CD14-positive monocyte (primary cell): ENCODE data around the gene KDM1B. TPM values are rescaled to one million over a fixed set of nuclear protein-coding genes. Genes with fewer than 3 reads are reported as not detected.

ENCODE experiments used
- DNase-seq, 3 donors: peaks; one replicate each; pipeline ENCODE4 v3.0.0-alpha.2; 2011 to 2022
- H2AFZ ChIP-seq: 2 replicates; pipeline ENCODE4 v1.6.0; 2012; ENCODE audit warnings: mild to moderate bottlenecking, low read depth, low read length, inconsistent platforms; ENCODE audit not compliant: insufficient read depth, poor library complexity, severe bottlenecking
- H3K27ac ChIP-seq, 2 donors: 1 replicate in 1 of 2; 2 replicates in 1 of 2; pipeline ENCODE4 v1.5.1; 2012 to 2013; ENCODE audit warnings: low read length in 2 of 2, control low read depth in 1 of 2, inconsistent platforms in 1 of 2, low read depth in 1 of 2, mild to moderate bottlenecking in 1 of 2
- H3K27me3 ChIP-seq, 2 donors: one replicate each; pipeline versions ENCODE4 v1.6.0 to v1.6.1; 2011 to 2013; ENCODE audit warnings: low read length in 2 of 2; ENCODE audit not compliant: control insufficient read depth in 2 of 2, insufficient read depth in 2 of 2
- H3K36me3 ChIP-seq, 2 donors: replicated peaks in 1 of 2; 1 replicate in 1 of 2; 2 replicates in 1 of 2; pipeline versions ENCODE4 v1.5.1 to v1.6.1; 2012 to 2013; ENCODE audit warnings: low read length in 2 of 2, control low read depth in 1 of 2, inconsistent platforms in 1 of 2, mild to moderate bottlenecking in 1 of 2; ENCODE audit not compliant: insufficient read depth in 2 of 2, control insufficient read depth in 1 of 2
- H3K4me1 ChIP-seq, 2 donors: 1 replicate in 1 of 2; 2 replicates in 1 of 2; pipeline versions ENCODE4 v1.5.1 to v1.6.1; 2012 to 2013; ENCODE audit warnings: low read length in 2 of 2, control low read depth in 1 of 2, inconsistent platforms in 1 of 2, mild to moderate bottlenecking in 1 of 2, moderate library complexity in 1 of 2; ENCODE audit not compliant: insufficient read depth in 2 of 2, control insufficient read depth in 1 of 2
- H3K4me2 ChIP-seq: replicated peaks from 2 replicates; pipeline ENCODE3; 2012; ENCODE audit warnings: low read length, moderate library complexity, mild to moderate bottlenecking; ENCODE audit not compliant: poor library complexity, severe bottlenecking; ENCODE audit errors: extremely low read depth
- H3K4me3 ChIP-seq, 3 experiments: fragments of 200-600 bp in 1 of 3; sonication (generic) in 1 of 3; replicated peaks in 1 of 3; 1 replicate in 2 of 3; 2 replicates in 1 of 3; pipeline ENCODE4 v1.5.1; 2011 to 2013; ENCODE audit warnings: low read length in 3 of 3, mild to moderate bottlenecking in 3 of 3, control low read depth in 2 of 3, low read depth in 2 of 3, inconsistent platforms in 1 of 3, moderate library complexity in 1 of 3
- H3K79me2 ChIP-seq: 2 replicates; pipeline ENCODE4 v1.6.0; 2012; ENCODE audit warnings: mild to moderate bottlenecking, control low read depth, inconsistent platforms, low read length, moderate library complexity; ENCODE audit not compliant: insufficient read depth
- H3K9ac ChIP-seq: 2 replicates; pipeline ENCODE4 v1.6.0; 2017; ENCODE audit warnings: low read length, mild to moderate bottlenecking; ENCODE audit not compliant: insufficient read depth, poor library complexity, severe bottlenecking
- H3K9me3 ChIP-seq, 2 donors: replicated peaks in 1 of 2; 1 replicate in 1 of 2; 2 replicates in 1 of 2; pipeline versions ENCODE4 v1.5.1 to v1.6.1; 2012 to 2013; ENCODE audit warnings: low read length in 2 of 2, control low read depth in 1 of 2; ENCODE audit not compliant: control insufficient read depth in 1 of 2, insufficient read depth in 1 of 2
- H4K20me1 ChIP-seq: 2 replicates; pipeline ENCODE4 v1.6.0; 2012; ENCODE audit warnings: mild to moderate bottlenecking, low read length, control low read depth, moderate library complexity; ENCODE audit not compliant: insufficient read depth
- H3K27ac Mint-ChIP-seq, 7 donors: one replicate each; pipeline ENCODE4 v1.8.0; 2020; ENCODE audit warnings: mild to moderate bottlenecking in 7 of 7, mixed read lengths in 7 of 7, moderate library complexity in 6 of 7, inconsistent platforms in 2 of 7
- H3K27me3 Mint-ChIP-seq, 3 donors: one replicate each; pipeline ENCODE4 v1.8.0; 2021 to 2022; ENCODE audit warnings: low read depth in 3 of 3, mild to moderate bottlenecking in 3 of 3, mixed read lengths in 3 of 3, moderate library complexity in 3 of 3, inconsistent platforms in 1 of 3
- H3K36me3 Mint-ChIP-seq, 2 donors: one replicate each; pipeline ENCODE4 v1.8.0; 2020; ENCODE audit warnings: mixed read lengths in 2 of 2, inconsistent platforms in 1 of 2, mild to moderate bottlenecking in 1 of 2
- H3K4me1 Mint-ChIP-seq: one replicate; pipeline ENCODE4 v1.8.0; 2020; ENCODE audit warnings: mild to moderate bottlenecking, mixed read lengths
- H3K4me3 Mint-ChIP-seq, 2 donors: one replicate each; pipeline ENCODE4 v1.8.0; 2020; ENCODE audit warnings: mild to moderate bottlenecking in 2 of 2, mixed read lengths in 2 of 2, moderate library complexity in 1 of 2
- H3K9me3 Mint-ChIP-seq, 7 donors: one replicate each; pipeline ENCODE4 v1.8.0; 2020 to 2022; ENCODE audit warnings: mixed read lengths in 7 of 7, mild to moderate bottlenecking in 6 of 7, moderate library complexity in 6 of 7, inconsistent platforms in 2 of 7
- CTCF ChIP-seq: fragments of 200-600 bp; IDR thresholded peaks from one replicate; pipeline ENCODE4 v1.8.0; 2022; ENCODE audit warnings: antibody characterized with exemption, mild to moderate bottlenecking
- WGBS: methylation state at CpG from one replicate; pipeline ENCODE4 v1.1.5; 2013; ENCODE audit warnings: missing lambda C conversion rate; ENCODE audit not compliant: insufficient coverage; 5-methylcytosine and 5-hydroxymethylcytosine counted together
- intact Hi-C, 2 donors: fragments of 100-400 bp; cut with micrococcal nuclease; formaldehyde crosslinking; loops; one replicate each; pipeline versions ENCODE4 v1.15.0 to v1.15.1; 2023
- polyA plus RNA-seq, 3 donors: library from polyadenylated mRNA; depleted of rRNA in 1 of 3; unstranded in 2 of 3; stranded (reverse) in 1 of 3; fragments of 300-500 nt in 2 of 3; fragments of >200 nt in 1 of 3; fragmentation: Illumina TruSeq in 2 of 3; gene quantifications; 1 replicate in 2 of 3; 2 replicates in 1 of 3; pipeline ENCODE4 v1.2.3, GENCODE V29; 2012 to 2021

KDM1B gene
- polyA plus RNA-seq, 3 donors, result 4.4 to 50.8 (median 24.1) TPM

- 92% methylated on average over 2 of the region's 4 CpGs for WGBS
- Histone ChIP-seq H3K4me2 (no peak overlapping the region), H4K20me1 (no peaks in the 10 kb centered on the region), H3K9me3 (no peaks in the 10 kb centered on the region), H3K9ac (no peak overlapping the region), H3K27me3 (no peaks in the 10 kb centered on the region), H2AFZ (no peak overlapping the region), H3K27ac (no peak overlapping the region), H3K36me3 (peaks cover 19 to 63% of the 10 kb centered on the region in 2 donors), H3K79me2 (peaks cover 45% of the 10 kb centered on the region), H3K4me3 (no peak overlapping the region), H3K4me1 (peaks cover 44 to 58% of the 10 kb centered on the region in 2 donors)
- peak overlapping the region in 1 of 7 donors; percentile 79 for H3K27ac Mint-ChIP-seq
- intact Hi-C loops, result loop anchor here in 1 of 2 donors (10.0 kb wide), 1 partner anchor 151 kb away; no protein-coding TSS in a partner anchor
- TF ChIP-seq CTCF, result no peak
- no peak for DNase-seq
- H3K4me3 Mint-ChIP-seq, result no peak overlapping the region
- H3K9me3 Mint-ChIP-seq, result peaks cover 0 to 3% (median 0%) of the 10 kb centered on the region in 7 donors
- no peaks in the 10 kb centered on the region for H3K27me3 Mint-ChIP-seq
- H3K36me3 Mint-ChIP-seq, result peaks cover 71 to 75% of the 10 kb centered on the region in 2 donors
- peaks cover 57% of the 10 kb centered on the region for H3K4me1 Mint-ChIP-seq
Measured at GRCh38 chr6:18183766-18184165, 28.5 kb downstream of the KDM1B start.

- Histone ChIP-seq H3K36me3 (peaks cover 31 to 79% of the 10 kb centered on the region in 2 donors), H3K9ac (peak overlapping the region; percentile 59), H3K4me1 (peaks cover 29 to 40% of the 10 kb centered on the region in 2 donors), H3K27ac (peak overlapping the region; percentile 77 to 93), H3K27me3 (no peaks in the 10 kb centered on the region), H4K20me1 (no peaks in the 10 kb centered on the region), H2AFZ (no peak overlapping the region), H3K79me2 (peaks cover 30% of the 10 kb centered on the region), H3K4me3 (no peak overlapping the region), H3K9me3 (no peaks in the 10 kb centered on the region), H3K4me2 (peak overlapping the region; percentile 18)
- Mint-ChIP-seq H3K9me3 (peaks cover 0 to 3% (median 0%) of the 10 kb centered on the region in 7 donors), H3K27me3 (no peaks in the 10 kb centered on the region), H3K4me1 (peaks cover 41% of the 10 kb centered on the region), H3K4me3 (no peak overlapping the region), H3K27ac (peak overlapping the region; percentile 84 to 96 (median 95)), H3K36me3 (peaks cover 72 to 87% of the 10 kb centered on the region in 2 donors)
- no peak for DNase-seq
- intact Hi-C loops, result loop anchor here in 1 of 2 donors (5.0 to 10.0 kb wide), 2 partner anchors 33 to 149 kb away; no protein-coding TSS in a partner anchor
- TF ChIP-seq CTCF, result no peak
- no CpG with 5 or more reads among the region's 1 CpG for WGBS
Measured at GRCh38 chr6:18185624-18186023, 30.4 kb downstream of the KDM1B start.
